Right ventricle myocardium inferior (tissue), 1 donor: ENCODE results near the gene TRIB2. TPM values are rescaled to one million over a fixed set of nuclear protein-coding genes. Genes with fewer than 3 reads are reported as not detected.
"Not testable (repeated sequence)": the region's sequence is repeated elsewhere in the genome, so short reads cannot be mapped to it uniquely, and the experiment has no call there.

ENCODE experiments used
- ATAC-seq: fragments of 200-7000 bp; cut with Tn5 transposase; one replicate; pipeline ENCODE4 v1.9.1; 2020; ENCODE audit warnings: mild to moderate bottlenecking, moderate library complexity
- DNase-seq: peaks from one replicate; pipeline ENCODE4 v3.0.0; 2021; ENCODE audit errors: missing footprints
- intact Hi-C: fragments of 100-400 bp; cut with DNase I; formaldehyde crosslinking; loops from one replicate; pipeline ENCODE4 v1.11.0; 2022
- long read RNA-seq: library from polyadenylated mRNA; unstranded; transcript quantifications from one replicate; pipeline ENCODE4 v2.0.0, GENCODE V29; 2021
- total RNA-seq: library from RNA; stranded (reverse); fragmentation: NEBNext Ultra II Directional; extraction: Animal tissue kit (Norgen Biotek cat#: 25700); gene quantifications from one replicate; pipeline ENCODE4 v1.2.1, GENCODE V29; 2021
- donor health status: DM: no; HTN: yes; CAD: no; lungs with severe emphysema.

The TRIB2 gene
- total RNA-seq, result 33.4 TPM
- long read RNA-seq, full-length matches to known transcripts, result 15 of 16 reads
- long read RNA-seq, partial matches to known transcripts, result 1 of 16 reads
- long read RNA-seq, other reads (novel, unspliced or antisense), result 0 of 16 reads

GRCh38 chr2:12716282-12717190 lies at the start of gene TRIB2:
Gene TRIB2 (plus strand): TSS chr2:12716936. CDS start chr2:12718308, 1,372 bp downstream.
- peak; percentile 86 for ATAC-seq
- DNase-seq, result peak; percentile 93
- intact Hi-C loops, result loop anchor here (1.0 to 10.0 kb wide), 9 partner anchors 102 to 886 kb away; no protein-coding TSS in a partner anchor

DNA sequence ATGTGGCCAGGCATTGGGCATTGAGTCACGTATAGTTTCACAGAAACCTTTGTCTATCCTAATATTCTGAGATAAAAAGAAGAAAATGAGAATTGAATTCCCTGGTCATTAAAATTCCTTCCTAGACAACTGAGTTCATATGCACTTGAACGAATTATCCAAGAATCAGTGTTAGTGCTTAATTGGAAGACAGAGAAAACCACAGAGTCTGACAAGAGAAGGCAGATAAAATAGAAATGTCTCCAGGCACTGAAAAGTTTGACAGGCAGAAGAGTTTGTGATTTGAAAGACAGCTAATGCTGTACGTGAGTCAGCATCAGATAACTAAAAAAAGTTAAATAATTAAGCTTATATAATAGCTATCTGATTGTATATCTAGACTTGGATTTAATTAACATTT lies 47.7 kb upstream of the TRIB2 start:
- DNase-seq, result no peak
- ATAC-seq, result no peak
- intact Hi-C loops, result no loop called here

- intact Hi-C loops, result no loop called here
- ATAC-seq, result no peak
- DNase-seq, result no peak
Observed at GRCh38 chr2:12672711-12673315, 43.9 kb upstream of the TRIB2 start.

DNA sequence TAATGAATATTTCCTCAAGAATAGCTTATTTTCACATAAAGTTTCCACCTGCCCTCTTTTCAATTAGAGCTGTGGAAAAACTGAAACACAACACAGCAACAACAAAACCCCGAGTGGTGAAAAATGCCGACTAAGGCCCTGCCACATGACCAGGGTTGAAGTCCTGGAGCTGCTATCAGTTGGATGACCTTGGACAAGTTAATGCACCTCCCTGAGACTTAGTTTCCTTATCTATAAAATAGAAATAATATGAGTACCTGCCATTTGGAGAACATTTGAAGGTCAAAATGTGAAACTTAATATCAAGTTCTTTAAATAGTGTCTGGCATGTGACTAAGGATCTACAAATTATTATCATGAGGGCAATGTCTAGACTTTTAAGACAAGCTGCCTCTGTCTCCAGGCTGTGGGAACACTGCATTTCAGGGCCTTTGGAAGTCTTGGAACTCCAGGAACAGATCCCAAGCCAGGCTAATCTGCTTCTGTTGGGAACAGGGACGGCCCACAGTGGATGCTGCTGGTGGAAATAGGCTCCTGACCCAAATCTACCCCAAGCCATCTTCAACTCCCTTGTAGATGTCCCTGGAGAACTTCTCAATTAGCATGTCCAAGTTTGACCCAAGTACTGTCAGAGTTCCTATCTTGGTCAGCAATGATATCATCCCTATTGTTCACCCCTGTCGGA lies 42.0 kb upstream of the TRIB2 start:
- ATAC-seq (no peak), DNase-seq (no peak)
- intact Hi-C loops, result no loop called here

DNA sequence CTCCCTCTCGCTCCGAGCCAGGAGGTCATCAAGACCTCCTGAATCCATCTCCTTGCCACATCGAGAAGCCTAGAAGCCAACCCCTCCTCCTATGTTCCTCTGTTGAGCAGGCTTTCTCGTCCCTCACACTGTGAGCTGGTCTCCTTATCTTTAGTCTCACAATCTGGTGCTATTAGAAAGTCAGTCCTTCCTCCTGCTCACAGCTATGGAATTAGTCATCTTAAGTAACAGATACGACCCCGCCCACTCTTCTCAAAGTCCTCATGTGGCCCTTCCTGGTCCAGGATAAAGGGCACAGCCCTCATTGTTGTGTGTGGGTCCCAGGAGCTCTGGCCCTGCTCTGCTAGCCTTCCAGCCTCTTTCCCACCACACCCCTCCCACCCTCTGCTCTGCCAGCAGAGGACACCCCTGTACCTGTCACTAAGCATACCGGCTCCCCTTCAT lies 41.4 kb upstream of the TRIB2 start:
- intact Hi-C loops, result no loop called here
- DNase-seq (no peak), ATAC-seq (peak; percentile 59)

- ATAC-seq, result no peak
- intact Hi-C loops, result no loop called here
- no peak for DNase-seq
Observed at GRCh38 chr2:12675801-12676200, 40.9 kb upstream of the TRIB2 start.

DNA sequence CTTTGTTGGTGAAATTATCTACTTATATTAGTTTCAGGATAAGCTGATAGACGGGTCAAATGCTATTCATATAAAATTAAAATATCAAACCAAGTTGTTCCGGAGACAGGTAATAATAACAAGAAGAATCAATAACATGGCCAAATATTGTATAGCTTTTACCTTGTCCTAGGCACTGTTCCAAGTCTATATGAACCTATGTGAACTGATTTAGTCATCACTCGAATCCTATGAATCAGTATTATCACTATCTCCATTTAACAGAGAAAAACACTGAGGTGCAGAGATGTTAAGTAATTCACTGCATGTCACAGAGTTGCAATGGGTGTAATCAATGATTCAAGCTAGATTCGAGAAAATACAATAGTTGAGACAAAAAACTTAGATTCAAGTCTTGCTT lies 40.0 kb upstream of the TRIB2 start:
- intact Hi-C loops, result no loop called here
- ATAC-seq (no peak), DNase-seq (no peak)

- intact Hi-C loops, result no loop called here
- ATAC-seq, result no peak
- DNase-seq, result no peak
Observed at GRCh38 chr2:12678186-12678585, 38.5 kb upstream of the TRIB2 start.

GRCh38 chr2:12679550-12680072 lies 37.1 kb upstream of the TRIB2 start:
- peak; percentile 29 for ATAC-seq

GRCh38 chr2:12680115-12680514 lies 36.6 kb upstream of the TRIB2 start:
- intact Hi-C loops, DNase-seq, ATAC-seq: not testable (repeated sequence)

More at GRCh38 chr2:12679550-12680072, 37.1 kb upstream of the TRIB2 start:
- no peak for DNase-seq
- intact Hi-C loops, result no loop called here

GRCh38 chr2:12682017-12682416 lies 34.7 kb upstream of the TRIB2 start:
- DNase-seq, result no peak
- intact Hi-C loops, result no loop called here
- ATAC-seq, result no peak

GRCh38 chr2:12683457-12684100 lies 33.2 kb upstream of the TRIB2 start:
- DNase-seq (no peak), ATAC-seq (no peak)
- intact Hi-C loops, result no loop called here

- ATAC-seq, result peak; percentile 77
Observed at GRCh38 chr2:12684471-12684936, 32.2 kb upstream of the TRIB2 start.

DNA sequence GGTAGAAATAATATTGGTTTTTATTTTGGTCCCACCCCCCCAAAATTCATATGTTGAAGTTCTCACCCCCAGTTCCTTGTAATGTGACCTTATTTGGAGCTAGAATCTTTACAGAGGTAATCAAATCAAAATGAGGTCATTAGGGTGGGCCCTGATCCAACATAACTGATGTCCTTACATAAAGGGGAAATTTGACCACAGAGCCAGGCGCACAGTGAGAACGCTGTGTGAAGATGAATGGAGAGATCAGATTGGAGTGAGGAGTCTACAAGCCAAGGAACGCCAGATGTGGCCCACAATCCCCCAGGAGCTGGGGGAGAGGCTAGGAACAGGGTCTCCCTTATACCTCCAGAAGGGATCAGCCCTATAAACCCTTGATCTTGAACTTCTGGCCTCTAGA lies 31.6 kb upstream of the TRIB2 start:
- peak; percentile 21 for ATAC-seq
- intact Hi-C loops, result no loop called here

More at GRCh38 chr2:12684471-12684936, 32.2 kb upstream of the TRIB2 start:
- intact Hi-C loops, result no loop called here
- DNase-seq, result no peak

GRCh38 chr2:12685956-12686355 lies 30.8 kb upstream of the TRIB2 start:
- no peak for ATAC-seq
- intact Hi-C loops, result no loop called here
- no peak for DNase-seq

More for the DNA sequence above, 31.6 kb upstream of the TRIB2 start:
- no peak for DNase-seq

GRCh38 chr2:12686708-12687283 lies 29.9 kb upstream of the TRIB2 start:
- DNase-seq, result no peak
- intact Hi-C loops, result no loop called here
- no peak for ATAC-seq

DNA sequence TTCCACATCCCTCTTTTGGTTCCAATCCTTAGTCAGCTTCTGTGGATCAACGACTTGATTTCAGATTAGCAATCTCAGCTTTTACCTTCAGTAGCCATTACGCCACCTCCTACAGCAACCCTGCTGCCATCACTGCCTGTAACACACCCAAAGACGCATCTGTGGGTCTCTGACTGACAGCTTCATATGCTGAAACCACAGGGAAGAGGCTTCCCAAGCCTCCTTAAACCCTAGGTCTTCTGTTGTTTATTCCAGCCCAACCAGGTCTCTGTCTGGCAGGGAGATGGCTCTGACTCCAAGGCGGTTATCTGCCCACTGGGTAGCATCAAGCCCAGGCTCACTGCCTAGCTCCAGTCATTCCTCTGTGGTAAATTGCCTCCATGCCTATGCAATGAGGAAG lies 28.6 kb upstream of the TRIB2 start:
- no peak for DNase-seq
- intact Hi-C loops, result no loop called here
- no peak for ATAC-seq

DNA sequence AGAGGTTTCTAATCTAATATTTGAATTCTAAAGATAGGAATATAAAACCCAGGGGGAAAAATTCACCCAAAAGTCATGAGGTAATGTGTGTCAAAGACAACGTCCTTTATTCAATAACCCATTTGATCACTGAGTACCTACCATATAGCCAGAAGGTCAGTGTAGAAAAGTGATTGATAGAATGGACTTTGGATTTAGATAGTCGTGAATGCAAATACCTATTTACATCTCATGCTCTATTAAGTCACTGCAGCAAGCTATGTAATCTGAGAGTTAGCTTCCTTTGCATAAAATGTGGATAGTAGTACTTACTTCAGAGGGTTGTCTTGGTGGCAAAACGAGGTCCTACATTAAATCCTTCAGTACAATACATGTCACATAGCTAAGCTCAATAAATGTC lies 27.8 kb upstream of the TRIB2 start:
- ATAC-seq, result no peak
- intact Hi-C loops, result no loop called here
- DNase-seq, result no peak
